Calu3 (cell line): ENCODE data around the gene UBE2S. TPM values are rescaled to one million over a fixed set of nuclear protein-coding genes. Genes with fewer than 3 reads are reported as not detected.
"Not testable (repeated sequence)": the region's sequence is repeated elsewhere in the genome, so short reads cannot be mapped to it uniquely, and the experiment has no call there.

Experiments used
- BruUV-seq: library from RNA; stranded (reverse); fragments of 400-500 nt; replicated peaks from 2 replicates; lab custom pipeline; 2021; lab: Mats Ljungman, UMichigan
- CTCF ChIA-PET: fragments of 300-600 bp; sonication (Branson Sonifier 250); formaldehyde crosslinking; loops from one replicate; lab custom pipeline; 2022; ENCODE audit warnings: antibody characterized with exemption; lab: Charles Lee
- DNase-seq: peaks from one replicate; pipeline ENCODE4 v3.0.0; 2022
- H3K27ac Mint-ChIP-seq: one replicate; pipeline ENCODE4 v1.8.0; 2022; ENCODE audit warnings: mixed read lengths; ENCODE audit not compliant: unreplicated experiment
- H3K27me3 Mint-ChIP-seq: one replicate; pipeline ENCODE4 v1.8.0; 2022; ENCODE audit warnings: mixed read lengths; ENCODE audit not compliant: unreplicated experiment
- H3K36me3 Mint-ChIP-seq: one replicate; pipeline ENCODE4 v1.8.0; 2022; ENCODE audit warnings: mild to moderate bottlenecking, moderate library complexity, mixed read lengths; ENCODE audit not compliant: insufficient read depth, unreplicated experiment
- H3K4me1 Mint-ChIP-seq: one replicate; pipeline ENCODE4 v1.8.0; 2022; ENCODE audit warnings: mild to moderate bottlenecking, low read depth, mixed read lengths; ENCODE audit not compliant: unreplicated experiment
- H3K4me3 Mint-ChIP-seq: one replicate; pipeline ENCODE4 v1.8.0; 2022; ENCODE audit warnings: mild to moderate bottlenecking, low read depth, moderate library complexity, mixed read lengths; ENCODE audit not compliant: unreplicated experiment
- H3K9me3 Mint-ChIP-seq: one replicate; pipeline ENCODE4 v1.8.0; 2022; ENCODE audit warnings: low read depth, mixed read lengths; ENCODE audit not compliant: unreplicated experiment
- intact Hi-C: fragments of 100-400 bp; cut with micrococcal nuclease; formaldehyde crosslinking; loops from one replicate; pipeline ENCODE4 v1.10.0; 2022; ENCODE audit not compliant: unreplicated experiment
- total RNA-seq: library from RNA; stranded (reverse); gene quantifications from 2 replicates; pipeline ENCODE4 v1.2.3, GENCODE V29; 2022
- TF ChIP-seq, protein P1 (sequence below): fragments of 200-600 bp; IDR thresholded peaks from one replicate; pipeline ENCODE4 v1.8.0; 2022; ENCODE audit warnings: antibody characterized with exemption; ENCODE audit not compliant: unreplicated experiment

Gene UBE2S
- total RNA-seq, 1 experiment from 2014 or later, result 287 TPM

DNA sequence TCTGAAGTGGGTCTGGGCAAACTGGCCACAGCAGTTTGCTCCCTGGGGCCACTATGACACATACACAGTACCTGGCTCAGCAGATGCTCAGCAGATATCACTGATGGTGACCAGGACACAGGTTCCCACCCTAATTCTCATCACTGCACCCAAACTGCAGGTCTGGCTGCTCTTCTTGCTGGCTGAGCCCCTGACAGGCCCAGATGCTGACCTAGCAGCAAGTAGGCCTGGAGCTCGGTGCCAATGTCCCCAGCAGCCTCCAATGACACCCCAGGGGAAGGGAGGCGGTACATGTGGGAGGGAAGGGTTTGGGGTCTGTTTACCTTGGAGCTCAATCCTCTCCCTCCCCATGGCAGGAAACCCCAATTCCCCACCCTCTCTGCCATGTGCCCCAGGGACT lies 5.1 kb downstream of the UBE2S start:
- CTCF ChIA-PET, result no interaction called here
- H3K4me3 Mint-ChIP-seq, result no peak overlapping the region
- no peaks in the 10 kb centered on the region for H3K27me3 Mint-ChIP-seq
- no peaks in the 10 kb centered on the region for H3K9me3 Mint-ChIP-seq
- peaks cover 17% of the 10 kb centered on the region for H3K4me1 Mint-ChIP-seq
- intact Hi-C loops, result no loop called here
- BruUV-seq, result no TSS peak
- TF ChIP-seq, protein P1, sequence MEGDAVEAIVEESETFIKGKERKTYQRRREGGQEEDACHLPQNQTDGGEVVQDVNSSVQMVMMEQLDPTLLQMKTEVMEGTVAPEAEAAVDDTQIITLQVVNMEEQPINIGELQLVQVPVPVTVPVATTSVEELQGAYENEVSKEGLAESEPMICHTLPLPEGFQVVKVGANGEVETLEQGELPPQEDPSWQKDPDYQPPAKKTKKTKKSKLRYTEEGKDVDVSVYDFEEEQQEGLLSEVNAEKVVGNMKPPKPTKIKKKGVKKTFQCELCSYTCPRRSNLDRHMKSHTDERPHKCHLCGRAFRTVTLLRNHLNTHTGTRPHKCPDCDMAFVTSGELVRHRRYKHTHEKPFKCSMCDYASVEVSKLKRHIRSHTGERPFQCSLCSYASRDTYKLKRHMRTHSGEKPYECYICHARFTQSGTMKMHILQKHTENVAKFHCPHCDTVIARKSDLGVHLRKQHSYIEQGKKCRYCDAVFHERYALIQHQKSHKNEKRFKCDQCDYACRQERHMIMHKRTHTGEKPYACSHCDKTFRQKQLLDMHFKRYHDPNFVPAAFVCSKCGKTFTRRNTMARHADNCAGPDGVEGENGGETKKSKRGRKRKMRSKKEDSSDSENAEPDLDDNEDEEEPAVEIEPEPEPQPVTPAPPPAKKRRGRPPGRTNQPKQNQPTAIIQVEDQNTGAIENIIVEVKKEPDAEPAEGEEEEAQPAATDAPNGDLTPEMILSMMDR, result no peak
- peaks cover 84% of the 10 kb centered on the region for H3K36me3 Mint-ChIP-seq
- no peak for DNase-seq
- no peak overlapping the region for H3K27ac Mint-ChIP-seq

DNA sequence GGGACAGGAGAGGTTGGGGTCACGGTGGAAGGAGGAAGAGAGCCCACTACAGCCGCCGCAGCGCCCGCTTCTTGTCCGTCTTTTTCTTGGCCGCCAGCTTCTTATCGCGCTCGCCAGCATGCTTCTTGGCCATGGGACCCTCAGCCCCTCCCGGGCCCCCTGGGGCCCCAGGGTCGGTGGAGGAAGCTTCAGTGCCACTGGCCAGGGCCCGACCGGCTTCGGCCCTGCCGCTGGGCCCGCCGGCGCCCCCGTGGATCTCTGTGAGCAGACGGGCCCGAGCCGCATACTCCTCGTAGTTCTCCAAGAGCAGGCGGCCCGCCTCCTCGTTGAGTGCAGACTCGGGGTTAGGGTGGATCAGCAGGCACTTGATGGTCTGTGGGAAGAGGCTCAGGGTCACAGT lies 6.2 kb downstream of the UBE2S start:
- Mint-ChIP-seq H3K36me3 (peaks cover 77% of the 10 kb centered on the region), H3K4me1 (peaks cover 12% of the 10 kb centered on the region)
- BruUV-seq, H3K4me3 Mint-ChIP-seq, DNase-seq, intact Hi-C loops, H3K9me3 Mint-ChIP-seq, H3K27ac Mint-ChIP-seq, H3K27me3 Mint-ChIP-seq, CTCF ChIA-PET: not testable (repeated sequence)

DNA sequence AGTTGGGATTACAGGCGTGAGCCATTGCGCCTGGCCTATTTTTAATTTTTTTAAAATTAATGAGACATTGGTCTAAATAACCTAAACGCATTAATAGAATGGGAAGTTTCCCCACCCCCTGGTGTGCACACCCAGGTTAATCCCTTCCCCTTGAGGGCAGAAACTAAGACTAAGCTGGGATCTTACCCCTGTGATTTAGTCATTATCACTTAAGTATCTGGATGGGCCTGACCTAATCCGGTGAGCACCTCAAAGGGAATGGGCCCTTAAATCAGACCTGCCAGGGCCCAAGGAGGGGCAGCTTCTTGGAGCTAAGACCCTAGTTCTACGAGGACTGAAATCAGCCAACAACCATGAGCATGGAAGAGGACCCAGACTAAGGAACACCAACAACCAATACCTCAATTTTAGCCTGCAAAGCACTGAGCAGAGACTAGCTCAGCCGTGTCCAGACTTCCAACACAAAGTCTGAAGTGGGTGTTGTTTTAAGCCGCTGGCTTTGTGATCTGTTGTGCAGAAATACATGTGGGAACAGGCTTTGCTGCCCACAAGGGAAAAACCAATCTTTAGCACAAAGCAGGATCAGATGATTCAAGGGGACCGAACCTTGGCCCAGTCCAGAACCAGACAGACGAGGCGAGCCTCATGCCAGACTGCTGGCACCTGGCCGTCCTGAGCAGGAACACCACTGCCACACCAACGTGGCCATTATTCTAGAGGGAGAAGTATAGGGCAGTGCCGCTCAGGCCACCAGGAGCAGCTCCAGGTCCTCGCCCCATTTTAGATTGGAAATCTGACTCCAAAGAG lies 7.1 kb downstream of the UBE2S start:
- intact Hi-C loops, result no loop called here
- Mint-ChIP-seq H3K36me3 (peaks cover 68% of the 10 kb centered on the region), H3K4me3 (no peak overlapping the region), H3K27me3 (no peaks in the 10 kb centered on the region), H3K27ac (no peak overlapping the region), H3K4me1 (peaks cover 3% of the 10 kb centered on the region), H3K9me3 (no peaks in the 10 kb centered on the region)
- no peak for DNase-seq
- TF ChIP-seq, protein P1, result no peak
- BruUV-seq, result no TSS peak
- CTCF ChIA-PET, result no interaction called here

DNA sequence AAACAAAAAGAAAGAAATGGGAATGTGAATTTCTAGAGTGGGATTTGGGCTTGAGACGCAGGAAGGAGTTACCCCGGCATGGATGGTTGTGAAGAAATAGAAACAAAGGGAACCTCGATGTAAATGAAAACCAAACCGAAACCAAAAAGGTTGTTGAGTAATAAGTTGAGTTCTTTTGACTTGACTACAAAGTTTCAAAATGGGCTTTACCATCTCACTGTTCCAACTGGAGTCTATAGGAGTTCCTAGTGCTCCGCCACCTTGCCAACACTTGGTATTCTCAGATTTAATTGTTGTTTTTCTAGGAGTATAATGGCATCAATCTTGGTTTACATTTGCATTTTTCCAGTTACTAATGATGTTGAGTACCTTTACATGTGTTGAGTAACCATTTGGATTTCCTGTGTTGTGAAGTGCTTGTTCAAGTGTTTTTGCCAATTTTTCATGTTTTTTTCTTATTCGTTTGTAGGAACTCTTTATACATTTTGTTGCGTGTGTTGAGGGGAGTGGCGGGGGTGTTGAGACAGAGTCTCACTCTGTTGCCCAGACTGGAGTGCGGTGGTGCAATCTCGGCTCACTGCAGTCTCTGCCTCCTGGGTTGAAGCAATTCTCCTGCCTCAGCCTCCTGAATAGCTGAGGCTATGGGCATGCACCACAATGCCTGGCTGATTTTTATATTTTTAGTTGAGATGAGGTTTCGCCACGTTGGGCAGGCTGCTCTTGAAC lies 9.2 kb downstream of the UBE2S start:
- TF ChIP-seq, protein P1, result no peak
- CTCF ChIA-PET, result no interaction called here
- DNase-seq, result no peak
- peaks cover 55% of the 10 kb centered on the region for H3K36me3 Mint-ChIP-seq
- BruUV-seq, result no TSS peak
- H3K9me3 Mint-ChIP-seq, result no peaks in the 10 kb centered on the region
- H3K27me3 Mint-ChIP-seq, result no peaks in the 10 kb centered on the region
- intact Hi-C loops, result no loop called here
- peak overlapping the region; percentile 68 for H3K27ac Mint-ChIP-seq
- H3K4me1 Mint-ChIP-seq, result no peaks in the 10 kb centered on the region
- H3K4me3 Mint-ChIP-seq, result no peak overlapping the region
